Measurements from ENCODE around the gene YBX2. TPM values are rescaled to one million over a fixed set of nuclear protein-coding genes. Genes with fewer than 3 reads are reported as not detected.

YBX2 gene
- total and polyA plus RNA-seq, 8 donors = 0.37 to 2.5 (median 1.5) TPM

DNA sequence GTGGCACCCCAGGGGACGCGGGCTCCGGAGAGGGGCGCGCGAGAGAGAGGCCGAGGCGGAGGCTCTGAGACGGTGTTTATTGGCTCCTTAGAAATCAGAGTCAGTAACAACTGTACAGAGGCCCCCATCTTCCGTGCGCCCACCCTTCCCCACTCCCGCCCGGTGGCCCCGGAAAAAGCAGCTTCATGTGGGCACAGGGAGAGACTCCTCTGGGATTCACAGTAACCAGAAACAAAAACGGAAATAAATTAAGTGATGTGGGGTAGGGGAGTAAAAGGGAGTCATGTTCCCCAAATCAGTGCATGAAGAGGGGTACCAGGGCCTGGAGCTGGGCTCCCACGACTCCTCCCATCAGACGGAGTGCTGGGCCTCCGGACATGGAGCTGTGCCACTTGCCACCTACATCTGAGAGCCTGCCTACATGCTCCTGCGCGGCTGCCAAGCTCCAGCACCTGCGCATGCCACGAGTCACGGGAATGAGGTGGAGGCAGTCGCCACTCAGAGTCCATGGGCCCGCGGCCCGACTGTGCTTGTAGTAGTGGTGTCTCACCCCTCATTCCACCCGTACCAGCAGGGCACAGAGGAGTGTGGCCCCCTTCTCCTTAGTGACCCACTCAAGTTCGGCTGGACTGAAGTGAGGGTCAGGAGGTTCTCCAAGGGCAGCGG lies 21.3 kb upstream of the YBX2 start:
- no peaks in the 10 kb centered on the region for H3K27me3 ChIP-seq
- peak overlapping the region; percentile 79 to 86 for H3K4me3 ChIP-seq
- H3K4me1 ChIP-seq = peaks cover 17 to 45% of the 10 kb centered on the region in 2 donors
- H3K9me3 ChIP-seq = no peaks in the 10 kb centered on the region
- TF ChIP-seq, protein P1, sequence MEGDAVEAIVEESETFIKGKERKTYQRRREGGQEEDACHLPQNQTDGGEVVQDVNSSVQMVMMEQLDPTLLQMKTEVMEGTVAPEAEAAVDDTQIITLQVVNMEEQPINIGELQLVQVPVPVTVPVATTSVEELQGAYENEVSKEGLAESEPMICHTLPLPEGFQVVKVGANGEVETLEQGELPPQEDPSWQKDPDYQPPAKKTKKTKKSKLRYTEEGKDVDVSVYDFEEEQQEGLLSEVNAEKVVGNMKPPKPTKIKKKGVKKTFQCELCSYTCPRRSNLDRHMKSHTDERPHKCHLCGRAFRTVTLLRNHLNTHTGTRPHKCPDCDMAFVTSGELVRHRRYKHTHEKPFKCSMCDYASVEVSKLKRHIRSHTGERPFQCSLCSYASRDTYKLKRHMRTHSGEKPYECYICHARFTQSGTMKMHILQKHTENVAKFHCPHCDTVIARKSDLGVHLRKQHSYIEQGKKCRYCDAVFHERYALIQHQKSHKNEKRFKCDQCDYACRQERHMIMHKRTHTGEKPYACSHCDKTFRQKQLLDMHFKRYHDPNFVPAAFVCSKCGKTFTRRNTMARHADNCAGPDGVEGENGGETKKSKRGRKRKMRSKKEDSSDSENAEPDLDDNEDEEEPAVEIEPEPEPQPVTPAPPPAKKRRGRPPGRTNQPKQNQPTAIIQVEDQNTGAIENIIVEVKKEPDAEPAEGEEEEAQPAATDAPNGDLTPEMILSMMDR (IDR thresholded peaks at IDR 0.05) = no peak
- peaks cover 3 to 80% of the 10 kb centered on the region in 2 donors for H3K36me3 ChIP-seq
- ATAC-seq (peak; percentile 34), DNase-seq (no peak)
- peak overlapping the region; percentile 92 to 96 for H3K27ac ChIP-seq
- intact Hi-C loops (cut with DNase I) = no loop called here

DNA sequence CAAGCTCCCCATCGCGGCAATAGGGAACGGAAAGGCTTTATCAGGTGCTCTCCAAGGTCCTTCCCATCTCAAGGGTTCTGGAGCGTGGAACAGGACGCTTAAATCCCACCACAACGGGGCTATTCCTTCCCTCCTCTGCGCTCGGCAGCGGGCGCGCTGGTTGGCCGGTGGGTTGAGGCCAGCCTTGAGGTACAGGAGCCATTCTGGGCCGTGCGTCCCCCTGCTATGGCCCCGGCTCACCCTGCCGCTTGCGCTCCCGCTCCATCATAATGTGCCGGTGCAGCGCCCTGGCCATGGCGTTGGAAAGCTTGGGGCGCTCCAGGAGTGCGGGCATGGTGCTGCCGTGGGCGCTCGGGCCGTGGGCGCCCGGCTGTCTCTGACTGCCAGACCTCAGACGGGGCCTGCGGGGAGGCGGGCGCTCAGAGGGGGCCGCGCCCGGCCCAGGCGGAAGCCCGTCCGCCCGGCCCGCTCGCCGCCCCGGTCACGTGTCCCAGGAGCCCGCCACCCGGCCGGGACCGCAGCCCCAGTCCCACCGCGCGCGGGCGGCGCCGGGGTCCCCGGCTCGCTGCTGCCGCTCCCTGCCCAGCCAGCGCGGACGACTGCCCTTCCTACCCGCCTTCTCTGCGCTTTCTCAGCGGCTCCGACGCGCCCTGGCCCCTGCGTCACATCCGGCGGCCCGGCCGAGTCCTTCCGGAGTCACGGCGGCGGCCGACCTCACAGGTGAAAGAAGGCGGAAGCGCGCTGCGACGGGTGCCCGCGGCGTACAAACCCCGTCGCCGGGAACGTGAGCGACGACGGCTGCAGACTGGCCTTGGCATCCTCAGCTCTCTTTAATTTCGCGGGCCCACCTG lies 20.5 kb upstream of the YBX2 start, which contains the start of gene GPS2:
Gene GPS2 (minus strand): TSS at position 642 of the 851 bp plus-strand sequence. CDS start 308 bp downstream, at position 334.
- H3K36me3 ChIP-seq = peaks cover 4 to 80% of the 10 kb centered on the region in 2 donors
- intact Hi-C loops (cut with DNase I) = no loop called here
- ATAC-seq = peak; percentile 94
- H3K4me3 ChIP-seq = peak within 1 kb of the TSS; percentile 79 to 86
- peaks cover 20 to 52% of the 10 kb centered on the region in 2 donors for H3K4me1 ChIP-seq
- TF ChIP-seq, protein P1 (IDR thresholded peaks at IDR 0.05) = no peak
- peak within 1 kb of the TSS; percentile 92 to 96 for H3K27ac ChIP-seq
- peak; percentile 78 to 98 (median 92) for DNase-seq
- no peaks in the 10 kb centered on the region for H3K9me3 ChIP-seq
- no peaks in the 10 kb centered on the region for H3K27me3 ChIP-seq

DNA sequence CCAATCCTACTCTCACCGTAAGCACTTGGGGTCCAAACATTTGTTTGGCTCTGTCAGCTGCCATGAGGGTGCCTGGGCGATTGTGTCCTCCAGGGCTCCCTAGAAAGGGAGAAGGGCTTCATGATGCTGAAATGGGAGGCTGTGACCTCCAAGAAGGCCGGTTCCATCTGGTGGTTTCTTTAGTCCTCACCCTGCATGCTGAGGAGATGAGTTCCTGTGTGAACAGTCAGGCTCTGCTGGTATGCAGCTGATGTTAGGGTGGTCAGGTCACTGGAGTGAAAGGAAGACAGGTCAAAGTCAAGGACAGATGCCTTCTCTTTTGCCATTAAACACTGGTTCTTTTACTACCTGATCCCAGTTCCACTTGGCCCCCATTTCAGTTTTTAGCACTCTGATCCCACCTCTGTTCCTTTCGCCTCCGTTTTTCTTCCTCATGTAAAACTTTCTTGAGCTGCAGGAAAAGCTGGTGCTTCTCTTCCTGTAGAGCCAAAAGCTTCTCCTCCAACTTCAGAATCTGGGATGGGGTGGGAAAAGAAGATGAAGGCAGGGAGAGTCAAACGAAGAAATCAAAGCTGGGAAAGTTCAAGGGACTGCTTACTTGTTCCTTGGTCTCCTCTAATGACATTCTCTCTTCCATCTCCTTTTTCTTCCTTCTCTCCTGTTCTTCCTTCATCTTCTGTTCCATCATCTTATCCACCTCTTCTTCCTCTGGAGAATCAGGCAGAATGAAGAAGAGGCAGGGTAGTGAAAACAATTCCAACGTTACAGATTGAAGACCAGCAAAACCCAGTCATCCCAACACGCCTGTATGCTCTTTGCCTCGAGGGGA lies 19.7 kb upstream of the YBX2 start:
- H3K27ac ChIP-seq = peak overlapping the region; percentile 92 to 96
- H3K9me3 ChIP-seq = no peaks in the 10 kb centered on the region
- H3K27me3 ChIP-seq = no peaks in the 10 kb centered on the region
- peaks cover 28 to 61% of the 10 kb centered on the region in 2 donors for H3K4me1 ChIP-seq
- peaks cover 7 to 81% of the 10 kb centered on the region in 2 donors for H3K36me3 ChIP-seq
- no peak for ATAC-seq
- no peak for DNase-seq
- TF ChIP-seq, protein P1 (IDR thresholded peaks at IDR 0.05) = no peak
- intact Hi-C loops (cut with DNase I) = no loop called here
- peak overlapping the region; percentile 79 to 86 for H3K4me3 ChIP-seq

DNA sequence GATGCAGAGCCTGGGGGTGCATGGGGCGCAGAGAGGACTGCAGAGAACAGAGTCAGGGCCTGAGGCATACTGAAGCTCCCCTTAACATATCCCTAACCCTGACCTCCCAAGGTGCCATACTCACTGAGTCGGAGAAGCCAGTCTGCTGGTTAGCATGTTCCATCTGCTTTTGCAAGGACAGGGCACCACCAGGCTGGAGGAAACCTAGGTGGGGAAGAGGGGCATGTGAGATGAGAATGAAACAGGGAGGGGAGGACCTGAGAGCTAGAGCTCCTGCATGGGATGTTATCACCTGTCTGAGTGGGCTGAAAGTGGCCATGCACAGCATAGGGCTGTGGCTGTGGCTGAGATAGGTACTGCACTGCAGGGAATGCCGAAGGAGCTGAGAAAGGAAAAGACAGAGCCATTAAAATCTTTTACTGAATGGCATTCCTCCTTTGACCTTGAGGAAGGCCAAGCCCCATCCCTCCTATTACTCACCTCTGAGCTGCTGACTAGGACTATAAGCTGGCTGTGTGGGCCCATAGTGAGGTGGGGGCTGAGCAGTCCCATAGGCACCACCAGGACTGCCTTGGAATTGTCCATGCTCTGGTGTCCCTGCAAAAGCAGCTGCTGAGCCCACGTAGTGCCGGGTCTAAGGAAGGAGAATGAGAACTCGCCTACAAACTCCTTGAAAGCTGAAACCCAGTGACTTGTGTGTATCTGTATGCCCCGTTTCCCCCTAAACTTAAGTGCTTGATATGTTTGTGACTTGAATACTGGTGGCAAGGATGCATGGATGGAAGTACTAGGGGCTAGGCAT lies 18.9 kb upstream of the YBX2 start:
- H3K4me3 ChIP-seq = peak overlapping the region in 1 of 2 donors; percentile 79
- H3K9me3 ChIP-seq = no peaks in the 10 kb centered on the region
- ATAC-seq (no peak), DNase-seq (no peak)
- H3K36me3 ChIP-seq = peaks cover 7 to 73% of the 10 kb centered on the region in 2 donors
- H3K4me1 ChIP-seq = peaks cover 32 to 65% of the 10 kb centered on the region in 2 donors
- H3K27me3 ChIP-seq = no peaks in the 10 kb centered on the region
- intact Hi-C loops (cut with DNase I) = no loop called here
- TF ChIP-seq, protein P1 (IDR thresholded peaks at IDR 0.05) = peak in 1 of 2 donors; percentile 23
- no peak overlapping the region for H3K27ac ChIP-seq

Data from left lung (tissue), 10 donors.